ENCODE results near the gene ATG2A.
"Not testable (repeated sequence)": the region's sequence is repeated elsewhere in the genome, so short reads cannot be mapped to it uniquely, and the experiment has no call there.

ATG2A gene

GRCh38 chr11:64851831-64852351 lies 65.1 kb downstream of the ATG2A start:
- no peak for DNase-seq

GRCh38 chr11:64850979-64851567 lies 65.9 kb downstream of the ATG2A start:
- no peak for DNase-seq

GRCh38 chr11:64849598-64850356 lies 67.2 kb downstream of the ATG2A start:
- DNase-seq = no peak

- DNase-seq = no peak
Observed at GRCh38 chr11:64848826-64849597, 68.0 kb downstream of the ATG2A start.

GRCh38 chr11:64848214-64848825 lies 68.7 kb downstream of the ATG2A start:
- no peak for DNase-seq

GRCh38 chr11:64846998-64847666 lies 69.9 kb downstream of the ATG2A start:
- peak; percentile 89 for DNase-seq

GRCh38 chr11:64845776-64846129 lies 71.3 kb downstream of the ATG2A start:
- not testable (repeated sequence) for DNase-seq

GRCh38 chr11:64845129-64845775 lies 71.8 kb downstream of the ATG2A start:
- DNase-seq = no peak
